Spleen (tissue), 7 donors: ENCODE measurements around the gene DDRGK1.

Source experiments
- POLR2AphosphoS5 ChIP-seq, 3 donors: sonication (generic); formaldehyde crosslinking; IDR thresholded peaks; one replicate each; pipeline ENCODE4 v1.5.1; 2017; ENCODE audit warnings: antibody characterized with exemption in 3 of 3
- TF ChIP-seq, protein P1 (sequence below), 11 experiments: fragments of 200-600 bp in 7 of 11; fragments of 450-650 bp in 4 of 11; sonication (generic) in 4 of 11; IDR thresholded peaks in 8 of 11; conservative IDR thresholded peaks in 3 of 11; 1 replicate in 7 of 11; 2 replicates in 4 of 11; pipeline versions ENCODE4 v1.4.0 to v1.8.0; 2016 to 2021; ENCODE audit warnings: antibody characterized with exemption in 11 of 11, inconsistent platforms in 4 of 11, mild to moderate bottlenecking in 1 of 11
- donor health status: DM: no; HTN: no; CAD: no; lungs with moderate emphysema.
- donor health status: DM: no; HTN: no; CAD: no.
- donor health status: DM: no; HTN: no; CAD: no.

DNA sequence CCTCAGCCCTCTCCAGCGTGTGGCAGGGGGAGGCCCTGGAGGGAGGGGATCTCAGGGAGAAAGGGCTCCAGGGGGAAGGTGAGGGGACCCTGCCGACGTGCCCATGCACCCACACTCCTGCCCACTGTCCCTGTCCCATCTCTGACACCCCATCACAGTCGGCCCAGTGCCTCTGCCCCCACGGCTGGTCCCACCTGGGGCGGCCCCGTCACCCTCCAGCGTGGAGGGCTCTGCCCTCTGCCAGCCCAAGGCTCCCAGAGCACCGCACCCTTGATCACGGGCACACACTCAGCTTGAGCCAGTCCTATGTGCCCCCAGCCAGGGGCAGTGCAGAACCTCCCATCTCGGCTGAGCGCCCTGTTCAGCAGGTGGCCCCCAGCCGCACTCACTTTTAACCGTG lies 25.3 kb upstream of the DDRGK1 start:
- TF ChIP-seq, protein P1, sequence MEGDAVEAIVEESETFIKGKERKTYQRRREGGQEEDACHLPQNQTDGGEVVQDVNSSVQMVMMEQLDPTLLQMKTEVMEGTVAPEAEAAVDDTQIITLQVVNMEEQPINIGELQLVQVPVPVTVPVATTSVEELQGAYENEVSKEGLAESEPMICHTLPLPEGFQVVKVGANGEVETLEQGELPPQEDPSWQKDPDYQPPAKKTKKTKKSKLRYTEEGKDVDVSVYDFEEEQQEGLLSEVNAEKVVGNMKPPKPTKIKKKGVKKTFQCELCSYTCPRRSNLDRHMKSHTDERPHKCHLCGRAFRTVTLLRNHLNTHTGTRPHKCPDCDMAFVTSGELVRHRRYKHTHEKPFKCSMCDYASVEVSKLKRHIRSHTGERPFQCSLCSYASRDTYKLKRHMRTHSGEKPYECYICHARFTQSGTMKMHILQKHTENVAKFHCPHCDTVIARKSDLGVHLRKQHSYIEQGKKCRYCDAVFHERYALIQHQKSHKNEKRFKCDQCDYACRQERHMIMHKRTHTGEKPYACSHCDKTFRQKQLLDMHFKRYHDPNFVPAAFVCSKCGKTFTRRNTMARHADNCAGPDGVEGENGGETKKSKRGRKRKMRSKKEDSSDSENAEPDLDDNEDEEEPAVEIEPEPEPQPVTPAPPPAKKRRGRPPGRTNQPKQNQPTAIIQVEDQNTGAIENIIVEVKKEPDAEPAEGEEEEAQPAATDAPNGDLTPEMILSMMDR (IDR thresholded peaks at IDR 0.05 in 8 of 11, conservative IDR thresholded peaks at IDR 0.05 in 3 of 11) = no peak
- TF ChIP-seq POLR2AphosphoS5 (IDR thresholded peaks at IDR 0.05) = no peak
